Effector CD8-positive, alpha-beta T cell (primary cell): ENCODE results near the gene BMPR1A.
"Not testable (repeated sequence)": the region's sequence is repeated elsewhere in the genome, so short reads cannot be mapped to it uniquely, and the experiment has no call there.

Experiments
- DNase-seq: peaks from one replicate; lab custom pipeline; 2025; lab: John Stamatoyannopoulos, UW

BMPR1A gene

GRCh38 chr10:86888585-86889381, 132.4 kb downstream of the BMPR1A start:
- DNase-seq = no peak

GRCh38 chr10:86889997-86890396, 133.6 kb downstream of the BMPR1A start:
- DNase-seq = no peak

- DNase-seq = no peak
These were observed 142.1 kb downstream of the BMPR1A start for GRCh38 chr10:86898511-86898910.

GRCh38 chr10:86899132-86899531, 142.7 kb downstream of the BMPR1A start:
- no peak for DNase-seq

GRCh38 chr10:86899670-86900276, 143.4 kb downstream of the BMPR1A start:
- no peak for DNase-seq

- no peak for DNase-seq
These were observed 144.5 kb downstream of the BMPR1A start for GRCh38 chr10:86900955-86901354.

GRCh38 chr10:86904600-86904999, 148.2 kb downstream of the BMPR1A start:
- no peak for DNase-seq

GRCh38 chr10:86905429-86905828, 149.0 kb downstream of the BMPR1A start:
- no peak for DNase-seq

- no peak for DNase-seq
These were observed 158.3 kb downstream of the BMPR1A start for GRCh38 chr10:86914734-86915133.

GRCh38 chr10:86918022-86918471, 161.6 kb downstream of the BMPR1A start:
- DNase-seq = no peak

- no peak for DNase-seq
These were observed 166.1 kb downstream of the BMPR1A start for GRCh38 chr10:86922553-86922961.

GRCh38 chr10:86929468-86930380, 173.3 kb downstream of the BMPR1A start:
- DNase-seq = no peak

- no peak for DNase-seq
These were observed 175.5 kb downstream of the BMPR1A start for GRCh38 chr10:86931872-86932271.

GRCh38 chr10:86932674-86933073, 176.3 kb downstream of the BMPR1A start:
- DNase-seq = no peak

- DNase-seq = not testable (repeated sequence)
These were observed 177.8 kb downstream of the BMPR1A start for GRCh38 chr10:86934162-86934711.

GRCh38 chr10:86936661-86937501, 180.5 kb downstream of the BMPR1A start:
- no peak for DNase-seq

GRCh38 chr10:86937502-86938154, 181.2 kb downstream of the BMPR1A start:
- DNase-seq = no peak

GRCh38 chr10:86938260-86938659, 181.8 kb downstream of the BMPR1A start:
- DNase-seq = no peak

- DNase-seq = not testable (repeated sequence)
These were observed 183.7 kb downstream of the BMPR1A start for GRCh38 chr10:86940076-86940475.

- no peak for DNase-seq
These were observed 184.3 kb downstream of the BMPR1A start for GRCh38 chr10:86940677-86941076.

- DNase-seq = no peak
These were observed 185.0 kb downstream of the BMPR1A start for GRCh38 chr10:86941426-86941825.
